ENCODE measurements around the gene EFNA5. TPM values are rescaled to one million over a fixed set of nuclear protein-coding genes. Genes with fewer than 3 reads are reported as not detected.

EFNA5 gene
- total RNA-seq, 4 donors from 2014 or later, result 2.8 to 5.7 (median 3.7) TPM

- H3K4me3 ChIP-seq, result no peak overlapping the region
- TF ChIP-seq EP300 (IDR thresholded peaks at IDR 0.05) (no peak), POLR2A (IDR thresholded peaks at IDR 0.05; ENCODE audit: low read depth) (no peak)
- DNase-seq (ENCODE audit: extremely low spot score), result no peak
- intact Hi-C loops (cut with DNase I), result no loop called here
- H3K27me3 ChIP-seq, result no peaks in the 10 kb centered on the region
- peaks cover 15 to 20% (median 18%) of the 10 kb centered on the region in 4 donors for H3K4me1 ChIP-seq
- no peak overlapping the region for H3K27ac ChIP-seq (replicated peaks in 1 of 4)
- H3K9me3 ChIP-seq, result no peaks in the 10 kb centered on the region
- no peaks in the 10 kb centered on the region for H3K36me3 ChIP-seq
- 37% methylated on average over 5 of the region's 5 CpGs for WGBS
These were observed 281.5 kb downstream of the EFNA5 start for GRCh38 chr5:107389130-107389774.

GRCh38 chr5:107388141-107388861, 282.4 kb downstream of the EFNA5 start:
- Histone ChIP-seq H3K4me1 (peaks cover 15 to 20% (median 18%) of the 10 kb centered on the region in 4 donors), H3K27ac (replicated peaks in 1 of 4) (peak overlapping the region in 1 of 4 donors; percentile 15), H3K27me3 (no peaks in the 10 kb centered on the region), H3K9me3 (no peaks in the 10 kb centered on the region), H3K36me3 (no peaks in the 10 kb centered on the region), H3K4me3 (no peak overlapping the region)
- intact Hi-C loops (cut with DNase I), result no loop called here
- TF ChIP-seq POLR2A (IDR thresholded peaks at IDR 0.05; ENCODE audit: low read depth), result no peak
- TF ChIP-seq CTCF (IDR thresholded peaks at IDR 0.05), result no peak
- WGBS, result 43% methylated on average over 8 of the region's 8 CpGs
- no peak for DNase-seq (ENCODE audit: extremely low spot score)

- intact Hi-C loops (cut with DNase I), result no loop called here
- TF ChIP-seq POLR2A (IDR thresholded peaks at IDR 0.05; ENCODE audit: low read depth) (no peak), EP300 (IDR thresholded peaks at IDR 0.05) (no peak), POLR2AphosphoS5 (IDR thresholded peaks at IDR 0.05) (no peak), CTCF (IDR thresholded peaks at IDR 0.05) (no peak)
- H3K36me3 ChIP-seq, result no peaks in the 10 kb centered on the region
- WGBS, result 77% methylated on average over 6 of the region's 6 CpGs
- no peak overlapping the region for H3K4me3 ChIP-seq
- H3K4me1 ChIP-seq, result peaks cover 15 to 20% (median 18%) of the 10 kb centered on the region in 4 donors
- peak overlapping the region in 1 of 4 donors; percentile 15 for H3K27ac ChIP-seq (replicated peaks in 1 of 4)
- no peaks in the 10 kb centered on the region for H3K27me3 ChIP-seq
- DNase-seq (ENCODE audit: extremely low spot score), result no peak
- H3K9me3 ChIP-seq, result no peaks in the 10 kb centered on the region
These were observed 283.1 kb downstream of the EFNA5 start for GRCh38 chr5:107387526-107388140.

- Histone ChIP-seq H3K9me3 (no peaks in the 10 kb centered on the region), H3K4me1 (peaks cover 15 to 20% (median 18%) of the 10 kb centered on the region in 4 donors), H3K27me3 (no peaks in the 10 kb centered on the region), H3K27ac (replicated peaks in 1 of 4) (no peak overlapping the region), H3K4me3 (no peak overlapping the region), H3K36me3 (no peaks in the 10 kb centered on the region)
- WGBS, result 72% methylated on average over 2 of the region's 2 CpGs
- no peak for DNase-seq (ENCODE audit: extremely low spot score)
- intact Hi-C loops (cut with DNase I), result no loop called here
- no peak for TF ChIP-seq POLR2A (IDR thresholded peaks at IDR 0.05; ENCODE audit: low read depth)
- no peak for TF ChIP-seq POLR2AphosphoS5 (IDR thresholded peaks at IDR 0.05)
- no peak for TF ChIP-seq CTCF (IDR thresholded peaks at IDR 0.05)
- no peak for TF ChIP-seq EP300 (IDR thresholded peaks at IDR 0.05)
These were observed 285.0 kb downstream of the EFNA5 start for GRCh38 chr5:107385708-107386107.

- Histone ChIP-seq H3K9me3 (no peaks in the 10 kb centered on the region), H3K27me3 (no peaks in the 10 kb centered on the region), H3K4me1 (peaks cover 10 to 16% (median 12%) of the 10 kb centered on the region in 4 donors), H3K27ac (replicated peaks in 1 of 4) (no peak overlapping the region), H3K4me3 (no peak overlapping the region), H3K36me3 (no peaks in the 10 kb centered on the region)
- 93% methylated on average over 4 of the region's 4 CpGs for WGBS
- TF ChIP-seq EP300 (IDR thresholded peaks at IDR 0.05), result no peak
- no peak for TF ChIP-seq CTCF (IDR thresholded peaks at IDR 0.05)
- no peak for TF ChIP-seq POLR2AphosphoS5 (IDR thresholded peaks at IDR 0.05)
- TF ChIP-seq POLR2A (IDR thresholded peaks at IDR 0.05; ENCODE audit: low read depth), result no peak
- no peak for DNase-seq (ENCODE audit: extremely low spot score)
- intact Hi-C loops (cut with DNase I), result no loop called here
These were observed 286.5 kb downstream of the EFNA5 start for GRCh38 chr5:107384256-107384655.
